ENCODE results near the gene MVB12B. TPM values are rescaled to one million over a fixed set of nuclear protein-coding genes. Genes with fewer than 3 reads are reported as not detected.
A peak's percentile ranks its signal among the peaks of the same experiment; 100 is the strongest.

The MVB12B gene
- total and polyA plus RNA-seq, 3 donors from 2014 or later, result 13.6 to 30.7 (median 26.2) TPM

DNA sequence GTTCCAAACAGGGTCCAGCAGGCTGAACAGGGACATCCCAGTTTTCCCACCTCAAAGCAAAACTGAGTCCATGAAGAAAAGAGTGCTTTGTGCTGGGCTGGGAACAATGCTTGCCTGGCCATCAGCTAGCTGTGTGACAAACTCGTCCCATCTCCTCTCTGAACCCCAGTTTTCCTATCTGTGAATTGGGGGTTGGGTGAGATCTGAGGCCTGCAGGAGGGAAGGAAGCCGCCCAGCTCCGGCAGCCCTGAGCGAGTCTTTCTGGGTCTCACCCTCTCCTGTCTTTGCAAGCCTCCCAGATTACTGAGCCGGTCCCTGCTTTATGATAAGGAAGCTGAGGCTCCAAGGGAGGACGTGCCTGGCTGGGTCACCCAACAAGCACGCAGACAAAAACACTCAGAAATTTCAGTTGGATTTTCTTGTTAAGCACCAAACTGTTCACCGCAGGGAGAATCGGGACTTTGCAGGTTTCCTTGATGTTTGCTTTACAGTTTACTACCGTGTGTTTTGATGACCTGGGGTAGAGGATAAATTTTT, 204.5 kb downstream of the MVB12B start:
- intact Hi-C loops (cut with DNase I; ENCODE audit: low total_unique reads), result no loop called here
- no peak for DNase-seq
- H3K27me3 ChIP-seq, result no peaks in the 10 kb centered on the region
- H3K9me3 ChIP-seq, result no peaks in the 10 kb centered on the region
- WGBS, 2 donors, result 66 to 74% methylated on average over 6 to 10 of the region's 10 CpGs
- no peaks in the 10 kb centered on the region for H3K36me3 ChIP-seq (ENCODE audit: low read depth, missing control alignments)
- no peak overlapping the region for H3K27ac ChIP-seq
- TF ChIP-seq CTCF (IDR thresholded peaks at IDR 0.05), result no peak
- TF ChIP-seq POLR2A (IDR thresholded peaks at IDR 0.05), result no peak
- H3K4me3 ChIP-seq, result no peak overlapping the region
- no peaks in the 10 kb centered on the region for H3K4me1 ChIP-seq

GRCh38 chr9:126531591-126531990, 205.0 kb downstream of the MVB12B start:
- H3K4me1 ChIP-seq, result no peaks in the 10 kb centered on the region
- H3K27ac ChIP-seq, result no peak overlapping the region
- intact Hi-C loops (cut with DNase I; ENCODE audit: low total_unique reads), result no loop called here
- 61 to 74% methylated on average over 4 to 5 of the region's 5 CpGs for WGBS, 2 donors
- no peak for DNase-seq
- H3K9me3 ChIP-seq, result no peaks in the 10 kb centered on the region
- no peaks in the 10 kb centered on the region for H3K27me3 ChIP-seq
- H3K36me3 ChIP-seq (ENCODE audit: low read depth, missing control alignments), result no peaks in the 10 kb centered on the region
- H3K4me3 ChIP-seq, result no peak overlapping the region
- no peak for TF ChIP-seq CTCF (IDR thresholded peaks at IDR 0.05)
- TF ChIP-seq POLR2A (IDR thresholded peaks at IDR 0.05), result no peak

DNA sequence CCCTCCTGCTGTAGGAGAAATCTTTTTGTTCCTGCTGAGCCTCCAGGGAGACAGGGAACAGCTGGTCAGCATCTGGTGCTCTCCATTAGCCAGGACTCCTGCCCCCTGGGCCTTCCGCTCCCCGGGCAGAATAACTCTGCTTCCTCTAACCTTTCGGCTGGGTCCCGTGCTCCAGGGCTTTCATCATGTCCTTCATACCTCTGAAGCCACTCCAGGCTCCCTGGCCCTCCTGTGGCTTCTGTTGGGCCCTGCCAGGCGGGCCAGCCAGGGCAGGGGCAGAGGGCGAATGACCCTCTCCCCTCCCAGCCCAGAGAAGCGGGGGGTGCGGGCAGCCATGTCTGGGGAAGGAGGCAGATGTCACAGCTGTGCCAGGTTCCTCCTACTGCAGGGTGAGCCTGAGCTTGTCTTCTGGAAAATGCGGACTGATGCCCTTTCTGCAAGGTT, 205.4 kb downstream of the MVB12B start:
- H3K4me1 ChIP-seq, result no peaks in the 10 kb centered on the region
- peak; percentile 59 for DNase-seq
- TF ChIP-seq CTCF (IDR thresholded peaks at IDR 0.05) (no peak), POLR2A (IDR thresholded peaks at IDR 0.05) (no peak)
- H3K9me3 ChIP-seq, result no peaks in the 10 kb centered on the region
- no peaks in the 10 kb centered on the region for H3K36me3 ChIP-seq (ENCODE audit: low read depth, missing control alignments)
- WGBS, 2 donors, result 36 to 67% methylated on average over 5 to 9 of the region's 9 CpGs
- no peak overlapping the region for H3K4me3 ChIP-seq
- H3K27ac ChIP-seq, result no peak overlapping the region
- H3K27me3 ChIP-seq, result no peaks in the 10 kb centered on the region
- intact Hi-C loops (cut with DNase I; ENCODE audit: low total_unique reads), result no loop called here

DNA sequence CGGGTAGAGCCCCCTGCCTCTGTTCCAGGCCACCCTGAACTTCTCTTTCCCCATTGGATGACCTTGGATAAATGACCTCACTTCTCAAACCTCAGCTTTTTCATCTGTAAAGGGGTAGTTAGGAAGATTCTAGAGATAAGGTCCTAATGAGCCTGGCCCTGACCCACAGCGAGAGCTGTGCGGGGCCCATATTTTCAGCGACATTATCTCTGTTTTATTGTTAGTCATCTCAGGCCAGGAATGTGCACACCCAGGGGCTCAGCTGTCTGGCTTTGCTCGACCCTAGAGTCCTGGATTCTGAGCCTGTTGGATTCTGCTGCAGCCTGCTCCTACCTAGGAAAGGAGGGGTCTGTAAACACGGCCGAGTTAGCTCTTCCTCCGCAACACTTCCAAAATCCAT, 205.9 kb downstream of the MVB12B start:
- Histone ChIP-seq H3K36me3 (ENCODE audit: low read depth, missing control alignments) (no peaks in the 10 kb centered on the region), H3K27me3 (no peaks in the 10 kb centered on the region), H3K9me3 (no peaks in the 10 kb centered on the region), H3K4me3 (no peak overlapping the region), H3K4me1 (no peaks in the 10 kb centered on the region), H3K27ac (no peak overlapping the region)
- intact Hi-C loops (cut with DNase I; ENCODE audit: low total_unique reads), result no loop called here
- TF ChIP-seq CTCF (IDR thresholded peaks at IDR 0.05) (no peak), POLR2A (IDR thresholded peaks at IDR 0.05) (no peak)
- WGBS, 2 donors, result 39 to 61% methylated on average over 8 of the region's 8 CpGs
- DNase-seq, result no peak

Measured in testis (tissue), 3 donors.